T-helper 17 cell (primary cell): ENCODE results near the gene FOXO4. TPM values are rescaled to one million over a fixed set of nuclear protein-coding genes. Genes with fewer than 3 reads are reported as not detected.

Source experiments
- ATAC-seq: fragments of 150-1000 bp; cut with Tn5 transposase; 2 replicates; pipeline ENCODE4 v1.10.0; 2021; ENCODE audit warnings: mild to moderate bottlenecking, moderate library complexity
- DNase-seq, 3 donors: peaks; one replicate each; pipeline versions ENCODE4 v3.0.0 to v3.0.0-alpha.2; 2020 to 2021
- H3K9me3 ChIP-seq: one replicate; pipeline ENCODE4 v1.7.0; 2013; ENCODE audit warnings: low read length, mild to moderate bottlenecking; ENCODE audit not compliant: control insufficient read depth, poor library complexity, severe bottlenecking
- H3K27ac Mint-ChIP-seq: one replicate; pipeline ENCODE4 v1.8.0; 2022; ENCODE audit warnings: mild to moderate bottlenecking, moderate library complexity, mixed read lengths
- H3K27me3 Mint-ChIP-seq: one replicate; pipeline ENCODE4 v1.8.0; 2022; ENCODE audit warnings: mixed read lengths
- H3K36me3 Mint-ChIP-seq: one replicate; pipeline ENCODE4 v1.8.0; 2022; ENCODE audit warnings: low read depth, mixed read lengths
- H3K4me1 Mint-ChIP-seq: one replicate; pipeline ENCODE4 v1.8.0; 2022; ENCODE audit warnings: mild to moderate bottlenecking, mixed read lengths
- H3K4me3 Mint-ChIP-seq: one replicate; pipeline ENCODE4 v1.8.0; 2022; ENCODE audit warnings: mild to moderate bottlenecking, moderate library complexity, mixed read lengths
- total RNA-seq, 4 donors: library from RNA in 2 of 4; stranded (reverse) in 2 of 4; gene quantifications; one replicate each; pipeline ENCODE4 v1.2.3 and lab custom pipeline; 2022 to 2026

FOXO4 gene
- total RNA-seq, 2 donors from 2014 or later: 23.4 to 40.1 TPM

- Mint-ChIP-seq H3K4me1 (peaks cover 21% of the 10 kb centered on the region), H3K36me3 (peaks cover 9% of the 10 kb centered on the region), H3K27me3 (no peaks in the 10 kb centered on the region), H3K4me3 (no peak overlapping the region), H3K27ac (peak overlapping the region; percentile 92)
- no peaks in the 10 kb centered on the region for H3K9me3 ChIP-seq
- DNase-seq: no peak
- no peak for ATAC-seq
Measured at GRCh38 chrX:71128166-71128833, 32.6 kb downstream of the FOXO4 start.

- no peaks in the 10 kb centered on the region for H3K9me3 ChIP-seq
- peak; percentile 93 for ATAC-seq
- Mint-ChIP-seq H3K36me3 (peaks cover 8% of the 10 kb centered on the region), H3K27ac (peak overlapping the region; percentile 92), H3K4me3 (no peak overlapping the region), H3K27me3 (no peaks in the 10 kb centered on the region), H3K4me1 (peaks cover 20% of the 10 kb centered on the region)
- DNase-seq: peak; percentile 54 to 73 (median 64)
Measured at GRCh38 chrX:71128915-71129765, 33.5 kb downstream of the FOXO4 start.

- H3K36me3 Mint-ChIP-seq: peaks cover 15% of the 10 kb centered on the region
- H3K4me3 Mint-ChIP-seq: no peak overlapping the region
- ATAC-seq (no peak), DNase-seq (no peak)
- no peaks in the 10 kb centered on the region for H3K27me3 Mint-ChIP-seq
- H3K9me3 ChIP-seq: no peaks in the 10 kb centered on the region
- H3K4me1 Mint-ChIP-seq: peaks cover 17% of the 10 kb centered on the region
- H3K27ac Mint-ChIP-seq: peak overlapping the region; percentile 27
Measured at GRCh38 chrX:71131510-71131909, 35.9 kb downstream of the FOXO4 start.

GRCh38 chrX:71140440-71140839 is 44.8 kb downstream of the FOXO4 start:
- Mint-ChIP-seq H3K4me1 (peaks cover 7% of the 10 kb centered on the region), H3K36me3 (peaks cover 8% of the 10 kb centered on the region), H3K4me3 (no peak overlapping the region), H3K27me3 (no peaks in the 10 kb centered on the region), H3K27ac (no peak overlapping the region)
- no peaks in the 10 kb centered on the region for H3K9me3 ChIP-seq
- DNase-seq: no peak
- no peak for ATAC-seq

GRCh38 chrX:71143508-71143907 is 47.9 kb downstream of the FOXO4 start:
- Mint-ChIP-seq H3K4me3 (no peak overlapping the region), H3K27ac (no peak overlapping the region), H3K36me3 (peaks cover 4% of the 10 kb centered on the region), H3K27me3 (no peaks in the 10 kb centered on the region), H3K4me1 (peaks cover 13% of the 10 kb centered on the region)
- no peaks in the 10 kb centered on the region for H3K9me3 ChIP-seq
- ATAC-seq: no peak
- no peak for DNase-seq

- ATAC-seq (no peak), DNase-seq (no peak)
- H3K27me3 Mint-ChIP-seq: no peaks in the 10 kb centered on the region
- no peak within 1 kb of the TSS for H3K27ac Mint-ChIP-seq
- H3K4me3 Mint-ChIP-seq: peak within 1 kb of the TSS; percentile 59
- no peaks in the 10 kb centered on the region for H3K9me3 ChIP-seq
- H3K36me3 Mint-ChIP-seq: no peaks in the 10 kb centered on the region
- peaks cover 13% of the 10 kb centered on the region for H3K4me1 Mint-ChIP-seq
Measured at GRCh38 chrX:71144651-71145050, 49.0 kb downstream of the FOXO4 start, which contains the start of gene NLGN3. TSS of gene NLGN3 (plus strand) at chrX:71144841. CDS start at chrX:71147750, 2,909 bp downstream.

- no peaks in the 10 kb centered on the region for H3K36me3 Mint-ChIP-seq
- H3K9me3 ChIP-seq: no peaks in the 10 kb centered on the region
- no peaks in the 10 kb centered on the region for H3K27me3 Mint-ChIP-seq
- DNase-seq (no peak), ATAC-seq (no peak)
- H3K4me1 Mint-ChIP-seq: peaks cover 15% of the 10 kb centered on the region
- peak overlapping the region; percentile 21 for H3K27ac Mint-ChIP-seq
- no peak overlapping the region for H3K4me3 Mint-ChIP-seq
Measured at GRCh38 chrX:71147496-71148277, 52.0 kb downstream of the FOXO4 start.

- Mint-ChIP-seq H3K4me3 (no peak overlapping the region), H3K27ac (no peak overlapping the region), H3K4me1 (peaks cover 17% of the 10 kb centered on the region), H3K36me3 (no peaks in the 10 kb centered on the region), H3K27me3 (no peaks in the 10 kb centered on the region)
- H3K9me3 ChIP-seq: no peaks in the 10 kb centered on the region
- ATAC-seq: no peak
- DNase-seq: no peak
Measured at GRCh38 chrX:71148278-71148663, 52.6 kb downstream of the FOXO4 start.

GRCh38 chrX:71151366-71151765 is 55.7 kb downstream of the FOXO4 start:
- no peaks in the 10 kb centered on the region for H3K9me3 ChIP-seq
- peak overlapping the region; percentile 62 for H3K27ac Mint-ChIP-seq
- no peaks in the 10 kb centered on the region for H3K27me3 Mint-ChIP-seq
- no peak for DNase-seq
- peaks cover 15% of the 10 kb centered on the region for H3K4me1 Mint-ChIP-seq
- peaks cover 3% of the 10 kb centered on the region for H3K36me3 Mint-ChIP-seq
- ATAC-seq: no peak
- H3K4me3 Mint-ChIP-seq: no peak overlapping the region

Other genes starting within 250 kb of the FOXO4 start
- not detected for gene TEX11, start 187.1 kb upstream of the FOXO4 start, total RNA-seq
- gene SLC7A3, start 164.8 kb upstream of the FOXO4 start, total RNA-seq: not detected
- gene SNX12, start 27.5 kb upstream of the FOXO4 start, total RNA-seq: 10 to 100 TPM; 32.4 to 35.4 TPM
- 10 to 100 TPM; 57.7 to 68.3 TPM for gene CXorf65, start 10.9 kb downstream of the FOXO4 start, total RNA-seq
- gene IL2RG, start 15.7 kb downstream of the FOXO4 start, total RNA-seq: 100 to 1,000 TPM; 347 to 400 TPM
- gene MED12, start 22.7 kb downstream of the FOXO4 start, total RNA-seq: 10 to 100 TPM; 66.2 to 79.2 TPM
- gene NLGN3, start 49.0 kb downstream of the FOXO4 start, total RNA-seq: 1 to 10 TPM; 2.9 to 4.2 TPM
- gene GJB1, start 127.4 kb downstream of the FOXO4 start, total RNA-seq: not detected
- 10 to 100 TPM; 15.2 to 18.1 TPM for gene ZMYM3, start 158.3 kb downstream of the FOXO4 start, total RNA-seq
- gene NONO, start 187.8 kb downstream of the FOXO4 start, total RNA-seq: 100 to 1,000 TPM; 404 to 406 TPM
- 1 to 10 TPM; 1.6 to 2.4 TPM for gene ITGB1BP2, start 205.9 kb downstream of the FOXO4 start, total RNA-seq